ENCODE results near the gene PRRT3. TPM values are rescaled to one million over a fixed set of nuclear protein-coding genes. Genes with fewer than 3 reads are reported as not detected.

PRRT3 gene
- total and polyA plus RNA-seq, 2 donors = 1.4 to 1.6 TPM

DNA sequence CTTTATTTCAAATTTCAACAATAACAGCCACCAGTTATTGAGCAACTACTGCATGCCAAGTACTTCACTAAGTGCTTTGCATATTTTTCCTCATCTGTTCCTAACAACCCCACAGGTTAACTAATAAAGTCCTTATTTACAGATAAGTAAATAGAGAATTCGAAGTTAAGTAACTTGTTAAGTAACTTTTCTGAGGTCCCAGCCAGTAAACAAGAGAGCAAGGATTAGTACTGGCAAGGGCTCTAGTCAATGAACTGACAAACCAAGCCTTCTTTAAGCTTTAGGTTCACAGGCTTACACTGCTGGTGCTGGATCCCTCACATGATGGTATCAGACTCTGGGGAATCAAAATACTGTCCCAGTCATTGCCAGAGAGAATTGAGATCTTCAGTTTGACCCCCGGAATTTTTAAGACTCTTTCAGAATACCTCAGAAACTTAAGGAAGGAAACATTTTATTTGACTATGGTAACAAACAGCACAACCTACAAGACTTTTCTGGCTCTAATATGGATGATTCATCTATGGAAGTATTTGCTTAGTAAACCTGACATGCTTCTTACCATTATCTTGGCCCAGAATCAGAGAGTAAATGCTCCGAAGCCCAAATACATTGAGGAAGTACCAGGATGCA is 17.9 kb upstream of the PRRT3 start:
- no peak for DNase-seq (ENCODE audit: low read depth in 6 of 9, low spot score in 9 of 9)

DNA sequence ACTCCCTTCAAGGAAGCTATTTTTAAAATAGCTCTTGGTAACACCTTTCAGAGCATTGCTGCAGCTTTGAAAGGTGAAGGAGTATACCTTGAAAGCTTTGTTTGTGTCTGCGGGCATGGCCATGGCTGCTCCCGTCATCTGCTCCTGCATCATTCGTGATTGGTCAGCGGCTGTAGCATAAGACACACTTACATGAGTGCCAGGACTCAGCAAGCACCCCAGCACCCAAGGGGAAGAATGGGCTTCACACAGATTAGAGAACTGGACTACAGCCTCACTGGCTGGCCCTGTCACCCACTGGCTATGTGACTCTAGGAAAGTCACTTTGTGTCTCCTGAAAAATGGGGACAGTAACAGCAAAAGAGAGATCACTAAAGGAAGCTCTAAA is 17.4 kb upstream of the PRRT3 start:
- no peak for DNase-seq (ENCODE audit: low read depth in 6 of 9, low spot score in 9 of 9)
- no peaks in the 10 kb centered on the region for H3K9me3 ChIP-seq (ENCODE audit: control insufficient read depth in 2 of 2, insufficient read depth in 1 of 2, low read length in 1 of 2)
- H3K4me1 ChIP-seq (ENCODE audit: control insufficient read depth in 2 of 2, insufficient read depth in 2 of 2, low read length in 2 of 2) = no peaks in the 10 kb centered on the region
- no peaks in the 10 kb centered on the region for H3K27me3 ChIP-seq (ENCODE audit: control insufficient read depth in 2 of 2, insufficient read depth in 1 of 2, low read length in 1 of 2)
- no peak overlapping the region for H3K4me3 ChIP-seq (ENCODE audit: low read length in 2 of 2)
- peaks cover 35 to 59% of the 10 kb centered on the region in 2 donors for H3K36me3 ChIP-seq (ENCODE audit: control insufficient read depth in 2 of 2, insufficient read depth in 2 of 2, low read length in 1 of 2)
- 99% methylated on average over 4 of the region's 4 CpGs for WGBS
- H3K27ac ChIP-seq (ENCODE audit: low read depth in 1 of 2, low read length in 1 of 2) = no peak overlapping the region

More for the DNA sequence above, 17.9 kb upstream of the PRRT3 start:
- Histone ChIP-seq H3K36me3 (ENCODE audit: control insufficient read depth in 2 of 2, insufficient read depth in 2 of 2, low read length in 1 of 2) (peaks cover 38 to 61% of the 10 kb centered on the region in 2 donors), H3K9me3 (ENCODE audit: control insufficient read depth in 2 of 2, insufficient read depth in 1 of 2, low read length in 1 of 2) (no peaks in the 10 kb centered on the region), H3K4me1 (ENCODE audit: control insufficient read depth in 2 of 2, insufficient read depth in 2 of 2, low read length in 2 of 2) (no peaks in the 10 kb centered on the region), H3K27me3 (ENCODE audit: control insufficient read depth in 2 of 2, insufficient read depth in 1 of 2, low read length in 1 of 2) (no peaks in the 10 kb centered on the region), H3K27ac (ENCODE audit: low read depth in 1 of 2, low read length in 1 of 2) (no peak overlapping the region), H3K4me3 (ENCODE audit: low read length in 2 of 2) (no peak overlapping the region)
- 96% methylated on average over 3 of the region's 3 CpGs for WGBS

DNA sequence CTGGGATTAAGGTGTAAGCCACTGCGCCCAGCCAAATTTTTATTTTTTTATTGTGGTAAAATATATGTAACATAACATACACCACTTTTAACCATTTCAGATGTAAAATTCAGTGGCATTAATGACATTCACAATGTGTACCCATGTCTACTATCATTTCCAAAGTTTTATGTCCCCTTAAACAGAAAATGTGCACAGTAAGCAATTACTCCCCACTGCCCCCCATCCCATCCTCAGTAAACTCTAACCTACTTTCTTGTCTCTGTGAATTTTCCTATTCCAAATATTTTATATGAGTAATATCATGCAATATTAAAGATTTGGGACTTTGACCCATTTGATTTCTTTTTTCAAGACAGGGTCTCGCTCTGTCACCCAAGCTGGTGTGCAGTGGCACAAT is 14.6 kb upstream of the PRRT3 start:
- H3K27me3 ChIP-seq (ENCODE audit: control insufficient read depth in 2 of 2, insufficient read depth in 1 of 2, low read length in 1 of 2) = no peaks in the 10 kb centered on the region
- H3K4me3 ChIP-seq (ENCODE audit: low read length in 2 of 2) = no peak overlapping the region
- H3K4me1 ChIP-seq (ENCODE audit: control insufficient read depth in 2 of 2, insufficient read depth in 2 of 2, low read length in 2 of 2) = no peaks in the 10 kb centered on the region
- WGBS = 96% methylated on average over 2 of the region's 2 CpGs
- H3K36me3 ChIP-seq (ENCODE audit: control insufficient read depth in 2 of 2, insufficient read depth in 2 of 2, low read length in 1 of 2) = peaks cover 26 to 54% of the 10 kb centered on the region in 2 donors
- H3K27ac ChIP-seq (ENCODE audit: low read depth in 1 of 2, low read length in 1 of 2) = no peak overlapping the region
- no peaks in the 10 kb centered on the region for H3K9me3 ChIP-seq (ENCODE audit: control insufficient read depth in 2 of 2, insufficient read depth in 1 of 2, low read length in 1 of 2)
- DNase-seq (ENCODE audit: low read depth in 6 of 9, low spot score in 9 of 9) = no peak

DNA sequence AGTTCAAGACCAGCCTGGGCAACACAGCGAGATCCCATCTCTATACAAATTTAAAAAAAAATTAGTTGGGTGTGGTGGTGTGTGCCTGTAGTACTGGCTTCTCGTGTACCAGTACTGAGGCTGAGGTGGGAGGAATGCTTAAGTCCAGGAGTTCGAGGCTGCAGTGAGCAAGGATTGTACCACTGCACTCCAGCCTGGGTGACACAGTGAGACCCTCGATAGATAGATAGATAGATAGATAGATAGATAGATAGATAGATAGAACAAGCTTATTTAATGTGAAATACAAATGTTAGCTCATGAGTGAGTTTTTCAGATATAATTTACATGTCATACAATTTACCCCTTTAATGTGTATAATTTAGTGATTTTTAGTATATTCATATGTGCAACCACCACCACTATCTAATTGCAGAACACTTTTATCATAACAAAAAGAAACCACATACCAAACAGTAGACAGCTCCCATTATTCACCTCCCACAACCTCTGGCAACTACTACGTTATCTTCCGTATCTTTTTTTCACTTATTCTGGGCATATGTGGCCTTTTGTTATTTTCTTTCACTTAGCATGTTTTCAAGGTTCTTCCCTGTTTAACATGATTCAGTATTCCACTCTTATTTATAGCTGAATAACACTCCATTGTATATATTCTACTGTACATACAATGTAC is 13.1 kb upstream of the PRRT3 start:
- peaks cover 13 to 41% of the 10 kb centered on the region in 2 donors for H3K36me3 ChIP-seq (ENCODE audit: control insufficient read depth in 2 of 2, insufficient read depth in 2 of 2, low read length in 1 of 2)
- no peaks in the 10 kb centered on the region for H3K9me3 ChIP-seq (ENCODE audit: control insufficient read depth in 2 of 2, insufficient read depth in 1 of 2, low read length in 1 of 2)
- 97% methylated on average over 6 of the region's 6 CpGs for WGBS
- H3K27ac ChIP-seq (ENCODE audit: low read depth in 1 of 2, low read length in 1 of 2) = no peak overlapping the region
- DNase-seq (ENCODE audit: low read depth in 6 of 9, low spot score in 9 of 9) = no peak
- H3K27me3 ChIP-seq (ENCODE audit: control insufficient read depth in 2 of 2, insufficient read depth in 1 of 2, low read length in 1 of 2) = no peaks in the 10 kb centered on the region
- no peaks in the 10 kb centered on the region for H3K4me1 ChIP-seq (ENCODE audit: control insufficient read depth in 2 of 2, insufficient read depth in 2 of 2, low read length in 2 of 2)
- H3K4me3 ChIP-seq (ENCODE audit: low read length in 2 of 2) = no peak overlapping the region

DNA sequence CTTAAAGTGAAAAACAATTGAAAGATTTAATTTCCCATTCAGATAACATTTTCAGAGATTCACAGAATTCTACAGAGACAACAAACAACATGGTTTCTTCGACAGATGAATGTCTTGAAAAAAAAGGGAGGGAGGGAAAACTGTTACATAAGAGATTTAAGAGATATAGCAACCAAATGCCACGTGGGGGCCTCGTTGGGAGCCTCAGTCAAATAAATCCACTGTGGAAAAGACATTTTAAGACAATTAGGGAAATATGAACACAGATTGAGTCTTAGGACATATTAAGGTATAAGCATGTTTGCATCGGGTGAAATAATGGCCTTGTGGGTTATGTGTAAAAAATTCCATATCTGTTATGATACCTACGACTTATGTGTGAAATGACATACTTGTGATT is 5.0 kb upstream of the PRRT3 start:
- Histone ChIP-seq H3K36me3 (ENCODE audit: control insufficient read depth in 2 of 2, insufficient read depth in 2 of 2, low read length in 1 of 2) (peaks cover 0 to 3% of the 10 kb centered on the region in 2 donors), H3K27me3 (ENCODE audit: control insufficient read depth in 2 of 2, insufficient read depth in 1 of 2, low read length in 1 of 2) (peaks cover 0 to 2% of the 10 kb centered on the region in 2 donors), H3K4me3 (ENCODE audit: low read length in 2 of 2) (no peak overlapping the region), H3K4me1 (ENCODE audit: control insufficient read depth in 2 of 2, insufficient read depth in 2 of 2, low read length in 2 of 2) (peaks cover 2 to 3% of the 10 kb centered on the region in 2 donors), H3K27ac (ENCODE audit: low read depth in 1 of 2, low read length in 1 of 2) (no peak overlapping the region), H3K9me3 (ENCODE audit: control insufficient read depth in 2 of 2, insufficient read depth in 1 of 2, low read length in 1 of 2) (no peaks in the 10 kb centered on the region)
- no peak for DNase-seq (ENCODE audit: low read depth in 6 of 9, low spot score in 9 of 9)
- 48% methylated on average over 5 of the region's 5 CpGs for WGBS

DNA sequence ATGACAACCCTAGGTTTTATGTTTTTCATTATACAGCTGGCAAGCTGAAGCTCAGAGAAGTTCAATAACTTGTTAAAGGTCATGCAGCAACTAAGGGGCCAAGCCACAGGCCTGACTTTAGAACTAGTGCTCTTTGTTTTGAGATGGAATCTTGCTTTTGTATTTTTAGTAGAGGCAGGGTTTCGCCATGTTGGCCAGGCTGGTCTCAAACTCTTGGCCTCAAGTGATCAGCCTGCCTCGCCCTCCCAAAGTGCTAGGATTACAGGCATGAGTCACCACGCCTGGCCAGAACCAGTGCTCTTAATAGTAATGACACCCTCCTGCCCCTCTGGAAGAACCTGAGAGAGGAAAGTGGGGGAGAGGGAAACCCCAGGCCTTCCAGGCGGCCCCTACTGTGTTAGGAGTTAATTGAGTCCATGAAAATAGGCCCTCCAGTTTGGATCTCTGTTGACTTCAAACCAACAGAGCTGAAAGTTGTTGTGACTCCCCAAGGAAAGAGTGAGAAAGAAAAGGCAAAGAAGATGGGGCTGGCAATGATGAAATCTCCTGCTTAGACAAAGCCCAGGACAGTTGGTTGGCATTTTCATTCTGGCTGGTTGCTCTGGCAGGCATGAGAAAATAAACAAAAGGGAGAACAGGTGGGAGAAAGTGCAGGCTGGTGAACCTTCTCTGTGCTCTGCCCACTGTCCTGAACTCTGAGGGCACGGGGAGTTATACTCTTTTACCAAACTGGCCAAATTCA is 3.6 kb upstream of the PRRT3 start:
- WGBS = 95% methylated on average over 5 of the region's 5 CpGs

DNA sequence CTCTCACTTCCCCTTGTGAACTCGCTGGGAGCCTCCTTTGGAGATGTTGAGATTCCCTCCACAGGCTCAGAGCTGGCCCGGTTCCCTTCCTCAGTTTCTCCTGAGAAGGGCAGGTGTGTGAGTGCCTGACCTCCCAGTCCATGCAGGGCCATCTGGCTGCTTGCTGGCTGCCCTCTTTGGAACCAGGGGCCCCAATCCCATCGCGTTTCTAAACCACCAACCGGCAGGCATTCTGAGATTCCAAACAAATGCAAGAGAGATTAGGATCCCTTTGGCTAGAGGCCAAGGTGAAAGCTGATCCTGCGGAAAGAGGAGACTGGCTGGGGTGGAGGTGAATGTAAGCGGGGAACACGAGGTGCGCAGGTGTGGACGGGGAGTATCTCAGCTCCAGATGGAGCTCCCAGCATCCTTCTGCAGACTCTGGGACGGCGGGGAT is 2.9 kb upstream of the PRRT3 start:
- H3K27me3 ChIP-seq (ENCODE audit: control insufficient read depth in 2 of 2, insufficient read depth in 1 of 2, low read length in 1 of 2) = peaks cover 0 to 10% of the 10 kb centered on the region in 2 donors
- H3K9me3 ChIP-seq (ENCODE audit: control insufficient read depth in 2 of 2, insufficient read depth in 1 of 2, low read length in 1 of 2) = no peaks in the 10 kb centered on the region
- no peaks in the 10 kb centered on the region for H3K36me3 ChIP-seq (ENCODE audit: control insufficient read depth in 2 of 2, insufficient read depth in 2 of 2, low read length in 1 of 2)
- H3K4me3 ChIP-seq (ENCODE audit: low read length in 2 of 2) = no peak overlapping the region
- no peak overlapping the region for H3K27ac ChIP-seq (ENCODE audit: low read depth in 1 of 2, low read length in 1 of 2)
- 91% methylated on average over 12 of the region's 12 CpGs for WGBS
- no peak for DNase-seq (ENCODE audit: low read depth in 6 of 9, low spot score in 9 of 9)
- peaks cover 8 to 14% of the 10 kb centered on the region in 2 donors for H3K4me1 ChIP-seq (ENCODE audit: control insufficient read depth in 2 of 2, insufficient read depth in 2 of 2, low read length in 2 of 2)

More for the DNA sequence above, 3.6 kb upstream of the PRRT3 start:
- DNase-seq (ENCODE audit: low read depth in 6 of 9, low spot score in 9 of 9) = no peak
- H3K4me3 ChIP-seq (ENCODE audit: low read length in 2 of 2) = no peak overlapping the region
- H3K9me3 ChIP-seq (ENCODE audit: control insufficient read depth in 2 of 2, insufficient read depth in 1 of 2, low read length in 1 of 2) = no peaks in the 10 kb centered on the region
- no peak overlapping the region for H3K27ac ChIP-seq (ENCODE audit: low read depth in 1 of 2, low read length in 1 of 2)
- H3K27me3 ChIP-seq (ENCODE audit: control insufficient read depth in 2 of 2, insufficient read depth in 1 of 2, low read length in 1 of 2) = peaks cover 0 to 10% of the 10 kb centered on the region in 2 donors
- peaks cover 8 to 14% of the 10 kb centered on the region in 2 donors for H3K4me1 ChIP-seq (ENCODE audit: control insufficient read depth in 2 of 2, insufficient read depth in 2 of 2, low read length in 2 of 2)
- H3K36me3 ChIP-seq (ENCODE audit: control insufficient read depth in 2 of 2, insufficient read depth in 2 of 2, low read length in 1 of 2) = no peaks in the 10 kb centered on the region

DNA sequence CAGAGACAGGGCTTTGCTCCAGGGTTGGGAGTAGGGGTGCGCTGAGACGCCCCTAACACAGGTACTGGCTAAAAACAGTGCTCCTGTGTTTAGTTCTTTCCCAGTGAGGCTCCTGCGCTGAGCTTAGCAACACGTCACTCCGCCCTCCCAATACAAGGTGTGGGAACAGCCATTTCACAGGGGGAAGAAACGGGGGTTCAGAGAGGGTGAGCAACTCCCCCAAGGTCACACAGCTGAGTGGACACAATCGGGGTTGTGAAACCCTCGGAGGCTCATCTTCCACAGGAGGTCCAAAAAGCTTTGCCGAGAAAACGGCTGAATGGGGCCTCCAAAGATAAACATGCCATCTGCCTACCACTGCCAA is 628 bp downstream of the PRRT3 start:
- 13% methylated on average over 10 of the region's 10 CpGs for WGBS
- Histone ChIP-seq H3K27me3 (ENCODE audit: control insufficient read depth in 2 of 2, insufficient read depth in 1 of 2, low read length in 1 of 2) (peaks cover 0 to 10% of the 10 kb centered on the region in 2 donors), H3K4me1 (ENCODE audit: control insufficient read depth in 2 of 2, insufficient read depth in 2 of 2, low read length in 2 of 2) (peaks cover 8 to 18% of the 10 kb centered on the region in 2 donors), H3K36me3 (ENCODE audit: control insufficient read depth in 2 of 2, insufficient read depth in 2 of 2, low read length in 1 of 2) (peaks cover 0 to 2% of the 10 kb centered on the region in 2 donors), H3K9me3 (ENCODE audit: control insufficient read depth in 2 of 2, insufficient read depth in 1 of 2, low read length in 1 of 2) (no peaks in the 10 kb centered on the region), H3K27ac (ENCODE audit: low read depth in 1 of 2, low read length in 1 of 2) (no peak overlapping the region), H3K4me3 (ENCODE audit: low read length in 2 of 2) (peak overlapping the region; percentile 50 to 58)
- DNase-seq (ENCODE audit: low read depth in 6 of 9, low spot score in 9 of 9) = peak in 1 of 9 donors; percentile 35

DNA sequence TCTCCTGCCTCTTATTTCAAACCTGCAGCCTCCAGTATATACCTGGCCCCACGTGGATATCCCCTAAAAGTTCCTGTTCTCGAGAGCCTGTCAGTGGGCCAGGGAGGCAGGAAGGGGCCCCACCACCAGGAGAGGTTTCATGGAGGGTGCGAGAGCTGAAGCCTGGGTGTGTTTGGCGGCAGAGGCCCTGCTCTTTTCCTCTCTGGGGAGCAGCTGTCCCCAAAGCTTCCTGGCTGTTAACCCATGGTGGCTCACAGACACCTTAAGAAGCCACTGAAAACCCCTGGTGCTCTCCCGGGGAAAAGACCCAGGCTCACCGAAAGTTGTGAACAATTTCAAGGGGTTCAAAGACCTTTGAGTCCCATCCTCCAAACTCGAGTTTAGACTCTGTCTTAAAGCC is 1.1 kb downstream of the PRRT3 start:
- Histone ChIP-seq H3K36me3 (ENCODE audit: control insufficient read depth in 2 of 2, insufficient read depth in 2 of 2, low read length in 1 of 2) (peaks cover 0 to 3% of the 10 kb centered on the region in 2 donors), H3K9me3 (ENCODE audit: control insufficient read depth in 2 of 2, insufficient read depth in 1 of 2, low read length in 1 of 2) (no peaks in the 10 kb centered on the region), H3K27ac (ENCODE audit: low read depth in 1 of 2, low read length in 1 of 2) (no peak overlapping the region), H3K4me1 (ENCODE audit: control insufficient read depth in 2 of 2, insufficient read depth in 2 of 2, low read length in 2 of 2) (peaks cover 8 to 20% of the 10 kb centered on the region in 2 donors), H3K27me3 (ENCODE audit: control insufficient read depth in 2 of 2, insufficient read depth in 1 of 2, low read length in 1 of 2) (peaks cover 0 to 10% of the 10 kb centered on the region in 2 donors), H3K4me3 (ENCODE audit: low read length in 2 of 2) (peak overlapping the region in 1 of 2 donors; percentile 50)
- WGBS = 7% methylated on average over 7 of the region's 7 CpGs
- DNase-seq (ENCODE audit: low read depth in 6 of 9, low spot score in 9 of 9) = peak in 1 of 9 donors; percentile 34
